Measurements from ENCODE around the gene SH2D3C. TPM values are rescaled to one million over a fixed set of nuclear protein-coding genes. Genes with fewer than 3 reads are reported as not detected.
A peak's percentile ranks its signal among the peaks of the same experiment; 100 is the strongest.
"Not testable (repeated sequence)": the region's sequence is repeated elsewhere in the genome, so short reads cannot be mapped to it uniquely, and the experiment has no call there.

SH2D3C gene
- total RNA-seq, 2 donors from 2014 or later = 15.9 to 27.2 TPM

- DNase-seq (no peak), ATAC-seq (no peak)
- Mint-ChIP-seq H3K4me1 (peaks cover 32% of the 10 kb centered on the region), H3K4me3 (no peak overlapping the region), H3K27ac (peak overlapping the region; percentile 19), H3K36me3 (ENCODE audit: low read depth) (peaks cover 4% of the 10 kb centered on the region), H3K27me3 (no peaks in the 10 kb centered on the region)
- H3K9me3 ChIP-seq (ENCODE audit: control insufficient read depth, low read length, poor library complexity, severe bottlenecking) = no peaks in the 10 kb centered on the region
Observed at GRCh38 chr9:127761061-127761460, 17.4 kb downstream of the SH2D3C start.

- no peak overlapping the region for H3K4me3 Mint-ChIP-seq
- H3K27me3 Mint-ChIP-seq = no peaks in the 10 kb centered on the region
- no peaks in the 10 kb centered on the region for H3K9me3 ChIP-seq (ENCODE audit: control insufficient read depth, low read length, poor library complexity, severe bottlenecking)
- ATAC-seq = no peak
- H3K4me1 Mint-ChIP-seq = peaks cover 16% of the 10 kb centered on the region
- peaks cover 3% of the 10 kb centered on the region for H3K36me3 Mint-ChIP-seq (ENCODE audit: low read depth)
- peak overlapping the region; percentile 80 for H3K27ac Mint-ChIP-seq
- DNase-seq = no peak
Observed at GRCh38 chr9:127758843-127759242, 19.6 kb downstream of the SH2D3C start.

- H3K27me3 Mint-ChIP-seq; H3K9me3 ChIP-seq (ENCODE audit: control insufficient read depth, low read length, poor library complexity, severe bottlenecking); H3K27ac Mint-ChIP-seq; ATAC-seq; H3K4me3 Mint-ChIP-seq; DNase-seq; H3K36me3 Mint-ChIP-seq (ENCODE audit: low read depth): not testable (repeated sequence)
- H3K4me1 Mint-ChIP-seq = peaks cover 12% of the 10 kb centered on the region
Observed at GRCh38 chr9:127756776-127757175, 21.7 kb downstream of the SH2D3C start.

GRCh38 chr9:127756233-127756632, 22.2 kb downstream of the SH2D3C start:
- Mint-ChIP-seq H3K27ac (no peak overlapping the region), H3K36me3 (ENCODE audit: low read depth) (peaks cover 3% of the 10 kb centered on the region), H3K4me1 (peaks cover 15% of the 10 kb centered on the region), H3K4me3 (no peak overlapping the region), H3K27me3 (no peaks in the 10 kb centered on the region)
- ATAC-seq = no peak
- no peaks in the 10 kb centered on the region for H3K9me3 ChIP-seq (ENCODE audit: control insufficient read depth, low read length, poor library complexity, severe bottlenecking)
- DNase-seq = no peak

GRCh38 chr9:127755061-127756060, 23.1 kb downstream of the SH2D3C start:
- DNase-seq (no peak), ATAC-seq (no peak)
- H3K9me3 ChIP-seq (ENCODE audit: control insufficient read depth, low read length, poor library complexity, severe bottlenecking) = no peaks in the 10 kb centered on the region
- Mint-ChIP-seq H3K27me3 (no peaks in the 10 kb centered on the region), H3K4me3 (no peak overlapping the region), H3K27ac (no peak overlapping the region), H3K4me1 (peaks cover 19% of the 10 kb centered on the region), H3K36me3 (ENCODE audit: low read depth) (peaks cover 3% of the 10 kb centered on the region)

- peaks cover 20% of the 10 kb centered on the region for H3K4me1 Mint-ChIP-seq
- H3K9me3 ChIP-seq (ENCODE audit: control insufficient read depth, low read length, poor library complexity, severe bottlenecking) = no peaks in the 10 kb centered on the region
- H3K27ac Mint-ChIP-seq = no peak overlapping the region
- no peak overlapping the region for H3K4me3 Mint-ChIP-seq
- DNase-seq (no peak), ATAC-seq (no peak)
- H3K36me3 Mint-ChIP-seq (ENCODE audit: low read depth) = peaks cover 3% of the 10 kb centered on the region
- no peaks in the 10 kb centered on the region for H3K27me3 Mint-ChIP-seq
Observed at GRCh38 chr9:127754099-127755060, 24.1 kb downstream of the SH2D3C start.

- Mint-ChIP-seq H3K4me1 (peaks cover 17% of the 10 kb centered on the region), H3K27ac (no peak overlapping the region), H3K4me3 (no peak overlapping the region), H3K36me3 (ENCODE audit: low read depth) (peaks cover 2% of the 10 kb centered on the region), H3K27me3 (no peaks in the 10 kb centered on the region)
- DNase-seq (no peak), ATAC-seq (no peak)
- H3K9me3 ChIP-seq (ENCODE audit: control insufficient read depth, low read length, poor library complexity, severe bottlenecking) = no peaks in the 10 kb centered on the region
Observed at GRCh38 chr9:127753622-127754021, 24.8 kb downstream of the SH2D3C start.

GRCh38 chr9:127753148-127753547, 25.3 kb downstream of the SH2D3C start:
- Mint-ChIP-seq H3K27me3 (no peaks in the 10 kb centered on the region), H3K36me3 (ENCODE audit: low read depth) (no peaks in the 10 kb centered on the region), H3K27ac (no peak overlapping the region), H3K4me1 (peaks cover 14% of the 10 kb centered on the region), H3K4me3 (no peak overlapping the region)
- DNase-seq (no peak), ATAC-seq (no peak)
- H3K9me3 ChIP-seq (ENCODE audit: control insufficient read depth, low read length, poor library complexity, severe bottlenecking) = no peaks in the 10 kb centered on the region

- peaks cover 14% of the 10 kb centered on the region for H3K4me1 Mint-ChIP-seq
- no peak for DNase-seq
- no peaks in the 10 kb centered on the region for H3K36me3 Mint-ChIP-seq (ENCODE audit: low read depth)
Observed at GRCh38 chr9:127751269-127752054, 27.0 kb downstream of the SH2D3C start.

GRCh38 chr9:127749090-127749787, 29.2 kb downstream of the SH2D3C start:
- H3K9me3 ChIP-seq (ENCODE audit: control insufficient read depth, low read length, poor library complexity, severe bottlenecking) = no peaks in the 10 kb centered on the region
- DNase-seq = no peak
- ATAC-seq = no peak
- Mint-ChIP-seq H3K27ac (no peak overlapping the region), H3K36me3 (ENCODE audit: low read depth) (no peaks in the 10 kb centered on the region), H3K4me3 (no peak overlapping the region), H3K4me1 (peaks cover 14% of the 10 kb centered on the region), H3K27me3 (no peaks in the 10 kb centered on the region)

More at GRCh38 chr9:127751269-127752054, 27.0 kb downstream of the SH2D3C start:
- ATAC-seq = no peak
- Mint-ChIP-seq H3K27me3 (no peaks in the 10 kb centered on the region), H3K4me3 (peak overlapping the region; percentile 50), H3K27ac (peak overlapping the region; percentile 47)
- H3K9me3 ChIP-seq (ENCODE audit: control insufficient read depth, low read length, poor library complexity, severe bottlenecking) = no peaks in the 10 kb centered on the region

- Mint-ChIP-seq H3K27ac (peak overlapping the region; percentile 68), H3K36me3 (ENCODE audit: low read depth) (peaks cover 2% of the 10 kb centered on the region), H3K4me3 (no peak overlapping the region), H3K27me3 (no peaks in the 10 kb centered on the region), H3K4me1 (peaks cover 7% of the 10 kb centered on the region)
- DNase-seq (no peak), ATAC-seq (peak; percentile 71)
- H3K9me3 ChIP-seq (ENCODE audit: control insufficient read depth, low read length, poor library complexity, severe bottlenecking) = no peaks in the 10 kb centered on the region
Observed at GRCh38 chr9:127746959-127747569, 31.4 kb downstream of the SH2D3C start.
